Adipocyte (in vitro differentiated cells): ENCODE data around the gene PPP2R5B.

Experiments
- DNase-seq: peaks from one replicate; pipeline ENCODE4 v3.0.0-alpha.2; 2015; ENCODE audit warnings: low read depth
- H3K27me3 ChIP-seq: replicated peaks from 2 replicates; pipeline ENCODE4 v1.7.0; 2013; ENCODE audit warnings: mild to moderate bottlenecking, low read length, moderate library complexity; ENCODE audit not compliant: control insufficient read depth, insufficient read depth
- H3K36me3 ChIP-seq: 2 replicates; pipeline ENCODE4 v1.7.0; 2013; ENCODE audit warnings: low read length, mild to moderate bottlenecking, moderate library complexity; ENCODE audit not compliant: control insufficient read depth, insufficient read depth, severe bottlenecking
- H3K4me1 ChIP-seq: 2 replicates; pipeline ENCODE4 v1.7.0; 2013; ENCODE audit warnings: mild to moderate bottlenecking, low read length, moderate library complexity; ENCODE audit not compliant: control insufficient read depth, insufficient read depth
- H3K4me3 ChIP-seq: 2 replicates; pipeline ENCODE4 v1.7.0; 2013; ENCODE audit warnings: mild to moderate bottlenecking, low read length, moderate library complexity
- H3K9ac ChIP-seq: 2 replicates; pipeline ENCODE4 v1.7.0; 2013; ENCODE audit warnings: mild to moderate bottlenecking, low read length, moderate library complexity
- H3K9me3 ChIP-seq: 2 replicates; pipeline ENCODE4 v1.7.0; 2013; ENCODE audit warnings: mild to moderate bottlenecking, low read length, moderate library complexity; ENCODE audit not compliant: control insufficient read depth

Gene PPP2R5B

GRCh38 chr11:64911689-64912088, 12.8 kb upstream of the PPP2R5B start:
- H3K4me1 ChIP-seq: peaks cover 9% of the 10 kb centered on the region
- H3K36me3 ChIP-seq: peaks cover 59% of the 10 kb centered on the region

GRCh38 chr11:64913171-64913727, 11.2 kb upstream of the PPP2R5B start:
- H3K9me3 ChIP-seq: no peaks in the 10 kb centered on the region
- H3K27me3 ChIP-seq: no peaks in the 10 kb centered on the region
- H3K36me3 ChIP-seq: peaks cover 48% of the 10 kb centered on the region
- peaks cover 16% of the 10 kb centered on the region for H3K4me1 ChIP-seq
- H3K4me3 ChIP-seq: no peak overlapping the region
- no peak overlapping the region for H3K9ac ChIP-seq
- DNase-seq: no peak

More at GRCh38 chr11:64911689-64912088, 12.8 kb upstream of the PPP2R5B start:
- no peaks in the 10 kb centered on the region for H3K27me3 ChIP-seq
- H3K9me3 ChIP-seq: no peaks in the 10 kb centered on the region
- H3K4me3 ChIP-seq: no peak overlapping the region
- no peak for DNase-seq
- H3K9ac ChIP-seq: no peak overlapping the region

GRCh38 chr11:64914123-64914522, 10.4 kb upstream of the PPP2R5B start:
- Histone ChIP-seq H3K4me3 (no peak overlapping the region), H3K4me1 (peaks cover 19% of the 10 kb centered on the region), H3K9ac (no peak overlapping the region), H3K36me3 (peaks cover 46% of the 10 kb centered on the region), H3K27me3 (no peaks in the 10 kb centered on the region), H3K9me3 (no peaks in the 10 kb centered on the region)
- DNase-seq: no peak

GRCh38 chr11:64915376-64915887, 9.1 kb upstream of the PPP2R5B start:
- Histone ChIP-seq H3K9me3 (no peaks in the 10 kb centered on the region), H3K4me3 (peak overlapping the region; percentile 95), H3K27me3 (no peaks in the 10 kb centered on the region), H3K9ac (peak overlapping the region; percentile 97), H3K4me1 (peaks cover 19% of the 10 kb centered on the region), H3K36me3 (peaks cover 36% of the 10 kb centered on the region)
- DNase-seq: no peak

- DNase-seq: peak; percentile 47
- peaks cover 19% of the 10 kb centered on the region for H3K4me1 ChIP-seq
- H3K4me3 ChIP-seq: peak overlapping the region; percentile 95
- H3K9me3 ChIP-seq: no peaks in the 10 kb centered on the region
- H3K27me3 ChIP-seq: no peaks in the 10 kb centered on the region
- H3K36me3 ChIP-seq: peaks cover 29% of the 10 kb centered on the region
- peak overlapping the region; percentile 97 for H3K9ac ChIP-seq
Measured at GRCh38 chr11:64916040-64916774, 8.3 kb upstream of the PPP2R5B start.

GRCh38 chr11:64916775-64917662, 7.5 kb upstream of the PPP2R5B start, which contains the start of gene ATG2A:
Gene ATG2A, minus strand, starts transcription at chr11:64917209. Its CDS starts 74 bp downstream, at chr11:64917135.
- H3K4me1 ChIP-seq: peaks cover 19% of the 10 kb centered on the region

GRCh38 chr11:64917663-64917995, 6.9 kb upstream of the PPP2R5B start:
- no peaks in the 10 kb centered on the region for H3K9me3 ChIP-seq
- no peak for DNase-seq
- H3K36me3 ChIP-seq: peaks cover 16% of the 10 kb centered on the region
- peak overlapping the region; percentile 90 for H3K9ac ChIP-seq
- H3K4me3 ChIP-seq: peak overlapping the region; percentile 83
- H3K27me3 ChIP-seq: no peaks in the 10 kb centered on the region
- peaks cover 19% of the 10 kb centered on the region for H3K4me1 ChIP-seq

More at GRCh38 chr11:64916775-64917662, 7.5 kb upstream of the PPP2R5B start, which contains the start of gene ATG2A:
- Histone ChIP-seq H3K36me3 (peaks cover 21% of the 10 kb centered on the region), H3K9ac (peak within 1 kb of the TSS; percentile 97), H3K9me3 (no peaks in the 10 kb centered on the region), H3K27me3 (no peaks in the 10 kb centered on the region), H3K4me3 (peak within 1 kb of the TSS; percentile 95)
- DNase-seq: peak; percentile 99

- Histone ChIP-seq H3K36me3 (peaks cover 12% of the 10 kb centered on the region), H3K9me3 (no peaks in the 10 kb centered on the region), H3K4me1 (peaks cover 19% of the 10 kb centered on the region), H3K4me3 (peak overlapping the region; percentile 83), H3K9ac (peak overlapping the region; percentile 90), H3K27me3 (no peaks in the 10 kb centered on the region)
- DNase-seq: peak; percentile 85
Measured at GRCh38 chr11:64918017-64918416, 6.5 kb upstream of the PPP2R5B start.

- Histone ChIP-seq H3K27me3 (no peaks in the 10 kb centered on the region), H3K9ac (no peak overlapping the region), H3K4me3 (no peak overlapping the region), H3K4me1 (peaks cover 27% of the 10 kb centered on the region), H3K36me3 (no peaks in the 10 kb centered on the region), H3K9me3 (no peaks in the 10 kb centered on the region)
- no peak for DNase-seq
Measured at GRCh38 chr11:64919627-64920026, 4.9 kb upstream of the PPP2R5B start.

- Histone ChIP-seq H3K36me3 (no peaks in the 10 kb centered on the region), H3K9ac (no peak overlapping the region), H3K27me3 (no peaks in the 10 kb centered on the region), H3K4me1 (peaks cover 27% of the 10 kb centered on the region), H3K9me3 (no peaks in the 10 kb centered on the region), H3K4me3 (no peak overlapping the region)
- DNase-seq: no peak
Measured at GRCh38 chr11:64920124-64920523, 4.4 kb upstream of the PPP2R5B start.

- Histone ChIP-seq H3K9me3 (no peaks in the 10 kb centered on the region), H3K4me1 (peaks cover 24% of the 10 kb centered on the region), H3K27me3 (no peaks in the 10 kb centered on the region), H3K4me3 (no peak overlapping the region), H3K9ac (no peak overlapping the region), H3K36me3 (no peaks in the 10 kb centered on the region)
- DNase-seq: no peak
Measured at GRCh38 chr11:64921384-64921783, 3.1 kb upstream of the PPP2R5B start.
